ENCODE results near the gene FAM204A.

Gene FAM204A

DNA sequence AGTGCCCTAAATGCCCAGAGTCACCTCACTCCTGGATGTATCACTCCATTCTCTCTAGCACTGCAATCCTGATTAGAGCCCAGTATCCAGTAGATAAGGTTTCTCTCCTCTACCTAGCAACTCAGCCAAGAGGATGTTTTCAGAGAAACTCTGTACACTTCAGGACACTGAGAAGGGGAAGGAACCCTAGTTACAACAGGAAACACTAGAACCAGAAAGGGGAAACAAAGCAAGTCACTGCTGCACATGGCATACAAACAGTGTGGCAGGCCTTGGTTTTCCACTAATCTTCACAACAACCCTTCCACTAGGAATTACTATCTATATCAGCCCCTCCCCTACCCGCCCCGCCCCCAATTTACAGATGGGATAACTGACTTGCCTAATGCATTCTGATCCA, 1.6 kb downstream of the FAM204A start:
- Histone ChIP-seq H3K9me3 (ENCODE audit: severe bottlenecking) (no peaks in the 10 kb centered on the region), H3K36me3 (peaks cover 12% of the 10 kb centered on the region), H3K4me3 (ENCODE audit: low read depth, low read length) (no peak overlapping the region), H3K27ac (no peak overlapping the region), H3K27me3 (ENCODE audit: insufficient read depth, low read depth, severe bottlenecking) (no peaks in the 10 kb centered on the region)
- TF ChIP-seq, protein P1, sequence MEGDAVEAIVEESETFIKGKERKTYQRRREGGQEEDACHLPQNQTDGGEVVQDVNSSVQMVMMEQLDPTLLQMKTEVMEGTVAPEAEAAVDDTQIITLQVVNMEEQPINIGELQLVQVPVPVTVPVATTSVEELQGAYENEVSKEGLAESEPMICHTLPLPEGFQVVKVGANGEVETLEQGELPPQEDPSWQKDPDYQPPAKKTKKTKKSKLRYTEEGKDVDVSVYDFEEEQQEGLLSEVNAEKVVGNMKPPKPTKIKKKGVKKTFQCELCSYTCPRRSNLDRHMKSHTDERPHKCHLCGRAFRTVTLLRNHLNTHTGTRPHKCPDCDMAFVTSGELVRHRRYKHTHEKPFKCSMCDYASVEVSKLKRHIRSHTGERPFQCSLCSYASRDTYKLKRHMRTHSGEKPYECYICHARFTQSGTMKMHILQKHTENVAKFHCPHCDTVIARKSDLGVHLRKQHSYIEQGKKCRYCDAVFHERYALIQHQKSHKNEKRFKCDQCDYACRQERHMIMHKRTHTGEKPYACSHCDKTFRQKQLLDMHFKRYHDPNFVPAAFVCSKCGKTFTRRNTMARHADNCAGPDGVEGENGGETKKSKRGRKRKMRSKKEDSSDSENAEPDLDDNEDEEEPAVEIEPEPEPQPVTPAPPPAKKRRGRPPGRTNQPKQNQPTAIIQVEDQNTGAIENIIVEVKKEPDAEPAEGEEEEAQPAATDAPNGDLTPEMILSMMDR (IDR thresholded peaks at IDR 0.05; ENCODE audit: low read depth, low read length) = no peak
- no peak for DNase-seq

DNA sequence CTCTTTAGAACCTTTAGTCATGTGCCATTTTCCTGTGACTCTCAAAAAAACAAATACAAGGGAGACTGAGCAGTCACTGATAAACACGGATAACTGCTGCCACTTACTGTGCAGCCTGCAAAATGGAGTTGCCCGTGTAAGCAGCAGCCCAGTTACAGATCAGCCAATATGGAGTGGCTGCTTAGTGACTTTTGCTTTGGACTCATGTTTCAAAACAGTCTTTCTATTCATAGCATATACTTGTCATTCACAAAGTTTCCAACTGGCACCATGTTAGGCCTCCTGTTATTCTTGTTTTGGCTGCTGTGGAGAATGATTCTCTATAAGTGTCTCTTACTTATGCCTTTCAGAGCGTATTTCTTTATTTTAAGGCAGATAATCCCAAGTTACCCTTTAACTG, 3.0 kb downstream of the FAM204A start:
- no peaks in the 10 kb centered on the region for H3K9me3 ChIP-seq (ENCODE audit: severe bottlenecking)
- H3K27me3 ChIP-seq (ENCODE audit: insufficient read depth, low read depth, severe bottlenecking) = no peaks in the 10 kb centered on the region
- H3K27ac ChIP-seq = no peak overlapping the region
- no peak for DNase-seq
- H3K4me3 ChIP-seq (ENCODE audit: low read depth, low read length) = no peak overlapping the region
- TF ChIP-seq, protein P1 (IDR thresholded peaks at IDR 0.05; ENCODE audit: low read depth, low read length) = no peak
- H3K36me3 ChIP-seq = peaks cover 25% of the 10 kb centered on the region

DNA sequence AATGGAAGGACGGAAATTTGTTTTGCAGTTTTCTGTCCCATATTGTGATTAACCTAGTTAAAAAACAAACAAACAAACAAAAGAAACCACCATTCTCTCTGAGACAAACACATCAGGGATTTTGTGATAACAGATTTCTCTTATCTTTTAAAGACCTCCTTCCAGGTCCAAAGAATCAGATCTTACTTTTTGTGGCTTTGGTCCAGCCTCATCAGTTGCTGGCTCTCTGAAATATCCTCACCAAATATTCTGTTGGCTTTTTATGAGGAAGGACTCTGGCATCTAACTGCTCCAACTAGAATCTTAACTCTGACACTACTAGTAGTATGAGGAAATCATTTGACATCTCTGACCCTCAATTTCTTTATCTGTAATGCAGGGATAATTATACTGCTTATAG, 4.8 kb downstream of the FAM204A start:
- Histone ChIP-seq H3K27me3 (ENCODE audit: insufficient read depth, low read depth, severe bottlenecking) (no peaks in the 10 kb centered on the region), H3K27ac (no peak overlapping the region), H3K4me3 (ENCODE audit: low read depth, low read length) (no peak overlapping the region), H3K36me3 (peaks cover 40% of the 10 kb centered on the region), H3K9me3 (ENCODE audit: severe bottlenecking) (no peaks in the 10 kb centered on the region)
- DNase-seq = no peak
- TF ChIP-seq, protein P1 (IDR thresholded peaks at IDR 0.05; ENCODE audit: low read depth, low read length) = no peak

DNA sequence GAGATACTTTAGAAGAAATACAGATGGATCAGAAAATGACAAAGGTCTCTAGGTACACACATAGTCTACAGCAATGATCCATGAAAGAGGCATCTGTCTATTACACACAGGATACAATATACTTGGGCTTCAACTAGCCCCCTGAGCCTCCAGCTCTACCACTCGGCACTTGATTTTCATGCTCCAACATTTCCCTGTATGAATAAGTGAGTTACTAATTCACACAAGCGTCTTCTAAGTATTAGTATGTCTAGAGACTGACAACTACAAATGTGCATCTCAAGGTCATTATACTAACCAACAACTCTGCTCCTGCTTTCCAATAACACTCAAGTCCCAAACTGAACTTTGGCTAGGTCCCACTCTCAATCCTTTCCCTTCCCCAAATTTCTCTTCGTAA, 8.3 kb downstream of the FAM204A start:
- H3K9me3 ChIP-seq (ENCODE audit: severe bottlenecking) = no peaks in the 10 kb centered on the region
- DNase-seq = no peak
- H3K27ac ChIP-seq = no peak overlapping the region
- H3K36me3 ChIP-seq = peaks cover 60% of the 10 kb centered on the region
- no peak overlapping the region for H3K4me3 ChIP-seq (ENCODE audit: low read depth, low read length)
- no peaks in the 10 kb centered on the region for H3K27me3 ChIP-seq (ENCODE audit: insufficient read depth, low read depth, severe bottlenecking)
- TF ChIP-seq, protein P1 (IDR thresholded peaks at IDR 0.05; ENCODE audit: low read depth, low read length) = no peak

DNA sequence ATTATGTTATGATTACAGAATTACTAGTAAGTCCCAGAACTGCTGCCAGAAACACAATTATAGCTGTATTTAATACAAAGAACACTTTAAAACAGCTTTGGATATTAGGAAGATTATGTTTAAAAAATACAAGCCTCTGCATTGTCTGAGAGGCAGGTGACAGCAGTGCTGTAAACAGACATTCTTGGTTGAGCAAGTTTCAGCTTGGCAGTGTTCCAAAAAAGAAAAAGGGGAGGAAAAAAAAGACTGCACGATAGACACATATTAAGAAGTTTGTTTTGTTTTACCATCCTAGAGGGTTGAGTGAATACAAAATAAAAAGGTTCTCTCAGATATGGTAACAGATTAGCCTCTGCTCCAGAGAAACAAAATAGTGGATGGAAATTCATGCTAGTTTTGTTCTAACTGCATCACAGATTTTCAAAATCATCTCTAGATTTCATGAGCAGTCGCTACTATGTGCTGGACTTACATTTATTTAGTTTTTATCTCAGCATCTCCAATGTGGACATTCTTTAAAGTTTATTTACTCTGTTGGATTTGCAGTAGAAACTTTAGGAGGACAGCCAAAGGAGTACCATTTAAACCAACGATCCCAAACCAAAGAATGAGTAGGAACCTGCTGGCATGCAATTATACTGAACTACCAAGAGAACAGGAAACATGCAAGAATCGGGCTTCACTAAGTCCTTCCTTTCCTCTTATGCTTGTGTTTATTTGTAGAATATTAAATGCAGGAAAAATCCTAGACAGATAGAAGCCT, 9.0 kb downstream of the FAM204A start:
- H3K36me3 ChIP-seq = peaks cover 60% of the 10 kb centered on the region
- H3K9me3 ChIP-seq (ENCODE audit: severe bottlenecking) = no peaks in the 10 kb centered on the region
- no peaks in the 10 kb centered on the region for H3K27me3 ChIP-seq (ENCODE audit: insufficient read depth, low read depth, severe bottlenecking)
- DNase-seq = no peak
- no peak overlapping the region for H3K4me3 ChIP-seq (ENCODE audit: low read depth, low read length)
- TF ChIP-seq, protein P1 (IDR thresholded peaks at IDR 0.05; ENCODE audit: low read depth, low read length) = no peak
- no peak overlapping the region for H3K27ac ChIP-seq

DNA sequence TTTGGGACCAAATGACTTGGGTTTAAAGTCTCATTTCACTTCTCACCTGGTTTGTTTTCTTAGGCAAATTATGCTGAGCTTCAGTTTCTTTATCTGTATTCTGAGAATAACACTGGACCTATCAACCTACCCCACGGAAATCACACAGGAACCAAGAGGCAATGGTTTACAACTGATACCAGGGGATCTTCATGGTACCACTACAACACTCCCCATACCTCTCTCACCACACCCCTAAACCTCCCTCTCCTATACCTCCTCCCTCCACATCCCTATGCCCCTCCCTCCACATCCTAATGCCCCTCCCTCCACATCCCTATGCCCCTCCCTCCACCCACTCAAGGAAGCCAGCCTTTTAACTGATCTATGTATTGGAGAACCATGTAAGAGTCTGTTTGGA, 9.9 kb downstream of the FAM204A start:
- no peak for DNase-seq
- H3K9me3 ChIP-seq (ENCODE audit: severe bottlenecking) = no peaks in the 10 kb centered on the region
- H3K36me3 ChIP-seq = peaks cover 69% of the 10 kb centered on the region
- H3K27ac ChIP-seq = no peak overlapping the region
- H3K4me3 ChIP-seq (ENCODE audit: low read depth, low read length) = no peak overlapping the region
- H3K27me3 ChIP-seq (ENCODE audit: insufficient read depth, low read depth, severe bottlenecking) = no peaks in the 10 kb centered on the region
- TF ChIP-seq, protein P1 (IDR thresholded peaks at IDR 0.05; ENCODE audit: low read depth, low read length) = no peak

All from WERI-Rb-1 (cell line).